Lower leg skin (tissue), 4 donors: Measurements from ENCODE around the gene PGAP1. TPM values are rescaled to one million over a fixed set of nuclear protein-coding genes. Genes with fewer than 3 reads are reported as not detected.

ENCODE experiments used
- DNase-seq, 2 donors: peaks; one replicate each; pipeline ENCODE4 v3.0.0-alpha.2; 2019; ENCODE audit warnings: low spot score in 2 of 2
- H3K4me3 ChIP-seq: fragments of 200-600 bp; sonication (generic); 2 replicates; pipeline ENCODE4 v1.5.1; 2017; ENCODE audit warnings: mild to moderate bottlenecking, low read depth; ENCODE audit not compliant: poor library complexity, severe bottlenecking
- POLR2A ChIP-seq, 2 donors: fragments of 450-650 bp; IDR thresholded peaks; one replicate each; pipeline ENCODE4 v1.6.1; 2016 to 2017; ENCODE audit warnings: antibody characterized with exemption in 2 of 2, mild to moderate bottlenecking in 1 of 2, moderate library complexity in 1 of 2
- WGBS, 2 donors: methylation state at CpG; one replicate each; pipeline ENCODE4 v1.1.5; 2018; 5-methylcytosine and 5-hydroxymethylcytosine counted together
- intact Hi-C: fragments of 100-400 bp; cut with DNase I; formaldehyde crosslinking; loops from one replicate; pipeline ENCODE4 v1.15.0; 2023; ENCODE audit warnings: low total_unique reads
- total RNA-seq, 4 donors: library from RNA; depleted of rRNA; stranded (reverse); fragments of >200 nt; gene quantifications; one replicate each; pipeline ENCODE4 v1.1.0, GENCODE V29; 2016
- TF ChIP-seq, protein P1 (sequence below), 3 donors: fragments of 450-650 bp; IDR thresholded peaks; one replicate each; pipeline ENCODE4 v1.5.1; 2016; ENCODE audit warnings: antibody characterized with exemption in 3 of 3, mild to moderate bottlenecking in 3 of 3, moderate library complexity in 2 of 3

Gene PGAP1
- total RNA-seq, 4 donors from 2014 or later, result 20.0 to 25.4 (median 23.6) TPM

DNA sequence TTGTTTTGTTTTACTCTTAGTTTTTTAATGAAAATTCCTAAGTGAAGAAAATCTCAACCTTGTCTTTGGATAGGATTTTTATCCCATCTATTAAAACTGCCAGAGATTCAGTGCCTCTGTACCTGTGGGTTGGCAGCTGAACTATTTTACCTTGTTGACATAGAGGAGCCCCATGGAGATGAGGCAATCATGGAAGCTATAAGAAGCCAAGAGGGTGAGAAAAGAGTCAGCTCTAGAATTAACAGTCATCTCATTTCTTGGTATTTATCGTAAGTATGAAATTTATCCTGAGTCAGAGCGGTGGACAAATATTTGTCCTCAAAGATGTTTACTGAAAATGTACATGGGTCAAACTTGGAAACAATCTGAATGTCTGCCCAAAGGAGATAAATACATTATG lies 35.8 kb upstream of the PGAP1 start:
- intact Hi-C loops, result no loop called here
- H3K4me3 ChIP-seq, result no peak overlapping the region
- TF ChIP-seq POLR2A (IDR thresholded peaks at IDR 0.05), result no peak
- TF ChIP-seq, protein P1, sequence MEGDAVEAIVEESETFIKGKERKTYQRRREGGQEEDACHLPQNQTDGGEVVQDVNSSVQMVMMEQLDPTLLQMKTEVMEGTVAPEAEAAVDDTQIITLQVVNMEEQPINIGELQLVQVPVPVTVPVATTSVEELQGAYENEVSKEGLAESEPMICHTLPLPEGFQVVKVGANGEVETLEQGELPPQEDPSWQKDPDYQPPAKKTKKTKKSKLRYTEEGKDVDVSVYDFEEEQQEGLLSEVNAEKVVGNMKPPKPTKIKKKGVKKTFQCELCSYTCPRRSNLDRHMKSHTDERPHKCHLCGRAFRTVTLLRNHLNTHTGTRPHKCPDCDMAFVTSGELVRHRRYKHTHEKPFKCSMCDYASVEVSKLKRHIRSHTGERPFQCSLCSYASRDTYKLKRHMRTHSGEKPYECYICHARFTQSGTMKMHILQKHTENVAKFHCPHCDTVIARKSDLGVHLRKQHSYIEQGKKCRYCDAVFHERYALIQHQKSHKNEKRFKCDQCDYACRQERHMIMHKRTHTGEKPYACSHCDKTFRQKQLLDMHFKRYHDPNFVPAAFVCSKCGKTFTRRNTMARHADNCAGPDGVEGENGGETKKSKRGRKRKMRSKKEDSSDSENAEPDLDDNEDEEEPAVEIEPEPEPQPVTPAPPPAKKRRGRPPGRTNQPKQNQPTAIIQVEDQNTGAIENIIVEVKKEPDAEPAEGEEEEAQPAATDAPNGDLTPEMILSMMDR (IDR thresholded peaks at IDR 0.05), result no peak
- DNase-seq, result no peak
- WGBS, 2 donors, result 91 to 95% methylated on average over 2 of the region's 2 CpGs

DNA sequence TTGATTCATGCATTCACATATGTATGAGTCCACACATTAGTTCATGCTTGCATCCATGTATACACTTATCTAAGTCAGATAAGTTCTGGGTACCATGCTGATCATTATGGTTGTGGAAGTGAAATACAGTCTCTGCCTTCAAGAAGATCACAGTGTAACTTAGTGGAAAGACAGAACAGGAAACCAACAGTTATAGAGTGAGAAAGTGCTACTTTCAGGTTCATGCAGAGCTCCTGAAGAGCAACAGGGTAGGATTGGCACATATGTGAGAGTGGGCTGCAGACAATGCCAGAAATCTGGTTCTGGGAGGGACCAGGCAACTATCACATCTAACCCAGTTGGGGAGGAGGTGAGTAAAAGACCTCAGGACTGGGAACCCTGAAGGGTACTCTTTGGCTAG lies 35.4 kb upstream of the PGAP1 start:
- no peak for TF ChIP-seq POLR2A (IDR thresholded peaks at IDR 0.05)
- TF ChIP-seq, protein P1 (IDR thresholded peaks at IDR 0.05), result no peak
- no peak for DNase-seq
- H3K4me3 ChIP-seq, result no peak overlapping the region
- intact Hi-C loops, result no loop called here

GRCh38 chr2:196959734-196960338 lies 33.3 kb upstream of the PGAP1 start:
- WGBS, 2 donors, result 79 to 84% methylated on average over 3 of the region's 3 CpGs
- TF ChIP-seq POLR2A (IDR thresholded peaks at IDR 0.05), result no peak
- TF ChIP-seq, protein P1 (IDR thresholded peaks at IDR 0.05), result no peak
- no peak overlapping the region for H3K4me3 ChIP-seq
- intact Hi-C loops, result no loop called here
- DNase-seq, result no peak

- no peak for DNase-seq
- 83 to 98% methylated on average over 2 of the region's 2 CpGs for WGBS, 2 donors
- intact Hi-C loops, result no loop called here
- H3K4me3 ChIP-seq, result no peak overlapping the region
- TF ChIP-seq POLR2A (IDR thresholded peaks at IDR 0.05), result no peak
- TF ChIP-seq, protein P1 (IDR thresholded peaks at IDR 0.05), result no peak
Observed at GRCh38 chr2:196959281-196959680, 32.8 kb upstream of the PGAP1 start.

- 77 to 88% methylated on average over 1 of the region's 1 CpG for WGBS, 2 donors
- no peak overlapping the region for H3K4me3 ChIP-seq
- intact Hi-C loops, result no loop called here
- TF ChIP-seq, protein P1 (IDR thresholded peaks at IDR 0.05), result no peak
- no peak for TF ChIP-seq POLR2A (IDR thresholded peaks at IDR 0.05)
- DNase-seq, result no peak
Observed at GRCh38 chr2:196957881-196958525, 31.5 kb upstream of the PGAP1 start.

DNA sequence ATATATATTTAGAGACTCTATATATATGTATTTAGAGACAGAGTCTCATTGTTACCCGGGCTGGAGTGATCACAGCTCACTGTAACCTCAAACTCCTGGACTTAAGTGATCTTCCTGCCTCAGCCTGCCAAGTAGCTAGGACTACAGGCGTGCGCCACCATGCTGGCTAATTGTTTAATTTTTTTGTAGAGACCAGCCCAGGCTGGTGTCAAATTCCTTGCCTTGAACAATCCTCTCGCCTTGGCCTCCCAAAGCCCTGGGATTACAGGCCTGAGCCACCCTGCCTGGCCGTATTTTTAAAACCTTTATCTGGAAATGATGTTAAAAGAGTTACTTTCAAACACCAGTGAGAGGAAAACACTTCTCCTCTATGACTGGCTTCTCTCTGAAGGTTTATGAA lies 30.9 kb upstream of the PGAP1 start:
- TF ChIP-seq POLR2A (IDR thresholded peaks at IDR 0.05), result no peak
- TF ChIP-seq, protein P1 (IDR thresholded peaks at IDR 0.05), result no peak
- no peak overlapping the region for H3K4me3 ChIP-seq
- DNase-seq, result no peak
- WGBS, 2 donors, result 88 to 94% methylated on average over 5 of the region's 5 CpGs
- intact Hi-C loops, result no loop called here
